ENCODE data around the gene ADAM17.

The ADAM17 gene

DNA sequence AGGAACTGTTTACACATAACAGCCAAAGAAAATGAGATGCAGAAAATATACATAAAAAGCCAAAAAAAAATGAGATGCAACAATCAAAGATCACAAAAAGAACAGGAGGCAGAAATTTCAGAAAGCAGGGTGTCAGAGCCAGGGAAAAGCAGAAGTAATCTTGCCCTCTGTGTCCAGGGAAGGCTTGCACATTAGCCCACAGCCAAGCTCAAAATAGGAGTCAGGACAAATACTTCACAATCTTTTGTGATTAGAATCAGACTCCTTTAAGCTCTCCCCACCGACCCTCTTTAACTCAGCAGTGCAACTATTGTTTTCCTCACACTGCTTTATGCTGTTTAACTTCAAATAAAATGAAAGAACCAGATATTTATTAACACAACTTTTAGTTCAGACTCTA lies 46.7 kb downstream of the ADAM17 start:
- H3K27ac ChIP-seq = no peak overlapping the region

DNA sequence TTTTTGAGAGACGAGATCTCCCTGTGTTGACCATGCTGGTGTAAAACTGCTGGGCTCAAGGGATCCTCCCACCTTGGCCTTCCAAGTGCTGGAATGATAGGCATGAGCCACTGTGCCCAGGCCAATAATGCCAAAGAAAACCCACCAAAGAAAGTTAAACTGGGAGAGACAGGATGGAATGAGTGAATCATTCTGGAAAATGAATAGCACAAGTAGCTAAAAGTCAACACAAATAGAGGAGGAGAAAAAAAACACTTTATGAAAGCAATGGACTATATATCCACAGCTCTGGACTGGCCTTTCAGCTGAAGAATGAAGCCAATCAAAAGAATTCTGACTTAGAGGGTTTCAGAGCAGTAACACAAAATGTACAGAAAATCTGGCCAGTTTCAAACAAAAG lies 57.4 kb downstream of the ADAM17 start:
- H3K4me3 ChIP-seq (ENCODE audit: low read depth, low read length) = no peak overlapping the region
- no peaks in the 10 kb centered on the region for H3K9me3 ChIP-seq (ENCODE audit: severe bottlenecking)
- H3K27me3 ChIP-seq (ENCODE audit: insufficient read depth, low read depth, severe bottlenecking) = no peaks in the 10 kb centered on the region
- peaks cover 84% of the 10 kb centered on the region for H3K36me3 ChIP-seq
- TF ChIP-seq, protein P1, sequence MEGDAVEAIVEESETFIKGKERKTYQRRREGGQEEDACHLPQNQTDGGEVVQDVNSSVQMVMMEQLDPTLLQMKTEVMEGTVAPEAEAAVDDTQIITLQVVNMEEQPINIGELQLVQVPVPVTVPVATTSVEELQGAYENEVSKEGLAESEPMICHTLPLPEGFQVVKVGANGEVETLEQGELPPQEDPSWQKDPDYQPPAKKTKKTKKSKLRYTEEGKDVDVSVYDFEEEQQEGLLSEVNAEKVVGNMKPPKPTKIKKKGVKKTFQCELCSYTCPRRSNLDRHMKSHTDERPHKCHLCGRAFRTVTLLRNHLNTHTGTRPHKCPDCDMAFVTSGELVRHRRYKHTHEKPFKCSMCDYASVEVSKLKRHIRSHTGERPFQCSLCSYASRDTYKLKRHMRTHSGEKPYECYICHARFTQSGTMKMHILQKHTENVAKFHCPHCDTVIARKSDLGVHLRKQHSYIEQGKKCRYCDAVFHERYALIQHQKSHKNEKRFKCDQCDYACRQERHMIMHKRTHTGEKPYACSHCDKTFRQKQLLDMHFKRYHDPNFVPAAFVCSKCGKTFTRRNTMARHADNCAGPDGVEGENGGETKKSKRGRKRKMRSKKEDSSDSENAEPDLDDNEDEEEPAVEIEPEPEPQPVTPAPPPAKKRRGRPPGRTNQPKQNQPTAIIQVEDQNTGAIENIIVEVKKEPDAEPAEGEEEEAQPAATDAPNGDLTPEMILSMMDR (IDR thresholded peaks at IDR 0.05; ENCODE audit: low read depth, low read length) = no peak
- no peak overlapping the region for H3K27ac ChIP-seq
- DNase-seq = no peak

More for the DNA sequence above, 46.7 kb downstream of the ADAM17 start:
- Histone ChIP-seq H3K4me3 (ENCODE audit: low read depth, low read length) (no peak overlapping the region), H3K27me3 (ENCODE audit: insufficient read depth, low read depth, severe bottlenecking) (no peaks in the 10 kb centered on the region), H3K9me3 (ENCODE audit: severe bottlenecking) (no peaks in the 10 kb centered on the region), H3K36me3 (peaks cover 69% of the 10 kb centered on the region)
- TF ChIP-seq, protein P1 (IDR thresholded peaks at IDR 0.05; ENCODE audit: low read depth, low read length) = no peak
- no peak for DNase-seq

DNA sequence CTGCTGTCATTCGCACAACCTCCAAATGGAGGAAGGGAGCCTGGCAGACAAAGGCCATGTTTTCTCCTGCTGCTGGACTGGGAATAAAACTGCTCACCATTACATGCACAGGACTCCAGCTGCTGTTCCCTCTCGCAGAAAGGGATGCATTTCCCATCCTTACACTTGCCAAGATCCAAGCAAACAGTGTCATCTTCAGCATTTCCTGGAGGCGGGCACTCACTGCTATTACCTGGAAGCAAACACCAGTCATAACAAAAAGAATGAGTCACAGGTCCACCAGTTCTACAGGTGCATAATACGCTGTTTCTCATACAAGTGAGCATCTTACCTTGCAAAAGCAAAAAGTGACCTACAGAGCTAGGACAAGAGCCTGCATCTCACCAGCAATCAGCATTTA lies 58.6 kb downstream of the ADAM17 start:
- Histone ChIP-seq H3K4me3 (ENCODE audit: low read depth, low read length) (no peak overlapping the region), H3K9me3 (ENCODE audit: severe bottlenecking) (no peaks in the 10 kb centered on the region), H3K27me3 (ENCODE audit: insufficient read depth, low read depth, severe bottlenecking) (no peaks in the 10 kb centered on the region), H3K36me3 (peaks cover 88% of the 10 kb centered on the region), H3K27ac (no peak overlapping the region)
- TF ChIP-seq, protein P1 (IDR thresholded peaks at IDR 0.05; ENCODE audit: low read depth, low read length) = no peak
- DNase-seq = no peak

DNA sequence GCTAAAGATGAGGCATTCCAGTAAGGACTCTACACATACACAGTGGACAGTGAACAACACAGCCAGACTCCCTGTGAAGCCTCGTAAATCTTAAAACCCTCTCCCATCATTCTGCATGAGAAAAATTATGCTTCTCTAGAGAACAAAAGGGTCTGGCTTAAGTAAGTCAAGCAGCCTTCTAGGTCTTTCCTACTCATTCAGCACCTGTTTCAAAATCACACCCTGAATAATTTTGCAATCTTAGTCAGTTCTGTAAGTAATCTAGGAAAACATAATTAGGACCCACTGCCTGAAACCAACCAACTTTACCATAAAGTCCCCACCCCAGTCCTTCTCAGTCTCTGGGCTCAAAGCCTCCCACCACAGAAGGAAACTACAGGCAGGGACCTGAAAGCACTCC lies 61.5 kb downstream of the ADAM17 start:
- no peaks in the 10 kb centered on the region for H3K9me3 ChIP-seq (ENCODE audit: severe bottlenecking)
- H3K4me3 ChIP-seq (ENCODE audit: low read depth, low read length) = no peak overlapping the region
- peaks cover 91% of the 10 kb centered on the region for H3K36me3 ChIP-seq
- TF ChIP-seq, protein P1 (IDR thresholded peaks at IDR 0.05; ENCODE audit: low read depth, low read length) = no peak
- DNase-seq = no peak
- H3K27me3 ChIP-seq (ENCODE audit: insufficient read depth, low read depth, severe bottlenecking) = no peaks in the 10 kb centered on the region
- H3K27ac ChIP-seq = no peak overlapping the region

DNA sequence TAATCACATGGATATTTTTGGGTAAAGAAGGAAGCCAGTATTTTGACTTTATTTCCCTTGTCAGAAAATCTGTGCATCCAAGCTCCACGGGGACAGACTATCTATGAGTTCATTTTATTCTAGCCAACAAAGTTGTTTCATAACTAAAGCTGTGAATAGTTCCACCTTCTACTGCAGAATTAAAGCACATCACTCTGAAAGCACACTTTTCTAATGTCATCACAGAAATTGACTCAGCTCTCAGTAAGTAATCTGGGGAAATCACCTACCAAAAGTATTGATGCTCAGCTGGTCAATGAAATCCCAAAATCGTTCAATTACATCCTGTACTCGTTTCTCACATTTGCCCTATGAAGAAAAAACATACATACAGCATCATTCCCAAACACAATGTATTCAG lies 62.2 kb downstream of the ADAM17 start:
- Histone ChIP-seq H3K27ac (no peak overlapping the region), H3K4me3 (ENCODE audit: low read depth, low read length) (no peak overlapping the region), H3K27me3 (ENCODE audit: insufficient read depth, low read depth, severe bottlenecking) (no peaks in the 10 kb centered on the region), H3K9me3 (ENCODE audit: severe bottlenecking) (no peaks in the 10 kb centered on the region), H3K36me3 (peaks cover 94% of the 10 kb centered on the region)
- TF ChIP-seq, protein P1 (IDR thresholded peaks at IDR 0.05; ENCODE audit: low read depth, low read length) = no peak
- DNase-seq = no peak

DNA sequence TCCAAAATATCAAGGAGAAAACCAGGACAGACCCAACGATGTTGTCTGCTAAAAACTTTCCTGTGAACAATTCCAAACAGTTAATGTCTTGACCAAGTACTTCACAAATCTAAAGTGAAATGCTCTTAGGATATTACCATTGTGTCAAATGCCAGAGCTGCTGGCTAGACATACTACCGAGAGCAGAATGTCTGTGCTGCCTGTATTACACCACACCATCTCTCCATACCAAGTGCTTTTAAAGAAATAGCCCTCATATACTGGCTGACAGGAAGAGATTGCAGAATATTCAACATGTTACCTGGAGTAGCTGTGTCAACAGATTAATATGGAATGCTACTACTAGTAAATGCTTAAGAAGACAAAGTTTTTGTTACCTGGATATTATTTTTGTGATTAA lies 62.7 kb downstream of the ADAM17 start:
- Histone ChIP-seq H3K27me3 (ENCODE audit: insufficient read depth, low read depth, severe bottlenecking) (no peaks in the 10 kb centered on the region), H3K9me3 (ENCODE audit: severe bottlenecking) (no peaks in the 10 kb centered on the region), H3K4me3 (ENCODE audit: low read depth, low read length) (no peak overlapping the region), H3K36me3 (peaks cover 94% of the 10 kb centered on the region), H3K27ac (no peak overlapping the region)
- TF ChIP-seq, protein P1 (IDR thresholded peaks at IDR 0.05; ENCODE audit: low read depth, low read length) = no peak
- DNase-seq = no peak
